A673 (cell line): Measurements from ENCODE around the gene LIPF. TPM values are rescaled to one million over a fixed set of nuclear protein-coding genes. Genes with fewer than 3 reads are reported as not detected.

Source experiments
- BruUV-seq: library from RNA; stranded (reverse); fragments of 400-500 nt; replicated peaks from 2 replicates; lab custom pipeline; 2021; lab: Mats Ljungman, UMichigan
- CTCF ChIA-PET: fragments of 300-600 bp; sonication (Branson Sonifier 250); formaldehyde crosslinking; loops from one replicate; lab custom pipeline; 2022; ENCODE audit warnings: antibody characterized with exemption; lab: Charles Lee
- POLR2A ChIA-PET: fragments of 300-600 bp; sonication (Branson Sonifier 250); formaldehyde crosslinking; loops from one replicate; lab custom pipeline; 2022; ENCODE audit warnings: antibody characterized with exemption; ENCODE audit not compliant: low non-redundant PET; lab: Charles Lee
- DNase-seq: peaks from one replicate; pipeline ENCODE4 v3.0.0-alpha.2; 2015; ENCODE audit warnings: low spot score
- H3K27ac ChIP-seq: fragments of 200-600 bp; sonication (generic); 2 replicates; pipeline ENCODE4 v1.5.1; 2016; ENCODE audit warnings: mixed run types, low read depth, mild to moderate bottlenecking, mixed read lengths, antibody characterized with exemption, low read length; ENCODE audit not compliant: poor library complexity, severe bottlenecking
- H3K27me3 ChIP-seq: fragments of 200-600 bp; sonication (generic); replicated peaks from 2 replicates; pipeline ENCODE4 v1.6.1; 2017; ENCODE audit warnings: mixed run types, low read depth, mild to moderate bottlenecking, mixed read lengths, antibody characterized with exemption, low read length; ENCODE audit not compliant: insufficient read depth, poor library complexity
- H3K36me3 ChIP-seq: fragments of 200-600 bp; sonication (generic); 2 replicates; pipeline ENCODE4 v1.6.1; 2016; ENCODE audit warnings: mixed run types, mild to moderate bottlenecking, mixed read lengths, antibody characterized with exemption, low read length; ENCODE audit not compliant: insufficient read depth, poor library complexity, severe bottlenecking
- H3K4me1 ChIP-seq: fragments of 200-600 bp; sonication (generic); 2 replicates; pipeline ENCODE4 v1.6.1; 2017; ENCODE audit warnings: mixed run types, mild to moderate bottlenecking, mixed read lengths, antibody characterized with exemption, low read length; ENCODE audit not compliant: insufficient read depth, poor library complexity, severe bottlenecking
- H3K4me3 ChIP-seq: fragments of 200-600 bp; sonication (generic); 2 replicates; pipeline ENCODE4 v1.5.1; 2016; ENCODE audit warnings: low read depth, mixed run types, mild to moderate bottlenecking, mixed read lengths, low read length; ENCODE audit not compliant: poor library complexity, severe bottlenecking
- H3K9me3 ChIP-seq: fragments of 200-600 bp; sonication (generic); 2 replicates; pipeline ENCODE4 v1.6.1; 2016; ENCODE audit warnings: mixed run types, low read depth, mild to moderate bottlenecking, mixed read lengths, antibody characterized with exemption, low read length; ENCODE audit not compliant: poor library complexity, severe bottlenecking
- CTCF ChIP-seq: fragments of 300-800, 200-600 bp; sonication (generic); conservative IDR thresholded peaks from 2 replicates; pipeline ENCODE4 v1.5.1; 2017; ENCODE audit warnings: low read depth, mild to moderate bottlenecking, antibody characterized with exemption, low read length, moderate library complexity, mixed read lengths
- EZH2 ChIP-seq: fragments of 200-600 bp; sonication (generic); IDR thresholded peaks from 2 replicates; pipeline ENCODE4 v1.6.1; 2017; ENCODE audit warnings: borderline replicate concordance, low read depth, mild to moderate bottlenecking, mixed read lengths, antibody characterized with exemption, low read length; ENCODE audit not compliant: poor library complexity, severe bottlenecking
- intact Hi-C: fragments of 100-400 bp; cut with micrococcal nuclease; formaldehyde crosslinking; loops from one replicate; pipeline ENCODE4 v1.10.0; 2022; ENCODE audit not compliant: unreplicated experiment
- total RNA-seq: library from RNA; stranded (reverse); gene quantifications from 2 replicates; pipeline ENCODE4 v1.2.3, GENCODE V29; 2021

LIPF gene
- total RNA-seq, 1 experiment from 2014 or later, result not detected

GRCh38 chr10:88676283-88677060 lies 12.2 kb downstream of the LIPF start:
- Histone ChIP-seq H3K4me3 (no peak overlapping the region), H3K27ac (no peak overlapping the region), H3K27me3 (no peaks in the 10 kb centered on the region), H3K36me3 (no peaks in the 10 kb centered on the region), H3K9me3 (no peaks in the 10 kb centered on the region), H3K4me1 (peaks cover 4% of the 10 kb centered on the region)
- TF ChIP-seq CTCF (no peak), EZH2 (no peak)
- POLR2A ChIA-PET, result no interaction called here
- BruUV-seq, result no TSS peak
- no peak for DNase-seq
- intact Hi-C loops, result no loop called here
- CTCF ChIA-PET, result no interaction called here

GRCh38 chr10:88680958-88681357 lies 16.7 kb downstream of the LIPF start:
- no peaks in the 10 kb centered on the region for H3K9me3 ChIP-seq
- DNase-seq, result no peak
- peaks cover 9% of the 10 kb centered on the region for H3K4me1 ChIP-seq
- intact Hi-C loops, result loop anchor here (10.0 kb wide), 1 partner anchor 254 kb away; no protein-coding TSS in a partner anchor
- H3K36me3 ChIP-seq, result no peaks in the 10 kb centered on the region
- no TSS peak for BruUV-seq
- H3K27ac ChIP-seq, result no peak overlapping the region
- H3K27me3 ChIP-seq, result no peaks in the 10 kb centered on the region
- H3K4me3 ChIP-seq, result no peak overlapping the region
- TF ChIP-seq EZH2 (no peak), CTCF (no peak)
- ChIA-PET CTCF (no interaction called here), POLR2A (interaction anchor here (0.7 kb wide), 1 partner anchor 314 kb away, joined by 4 read pairs; no protein-coding TSS in a partner anchor)

- Histone ChIP-seq H3K9me3 (no peaks in the 10 kb centered on the region), H3K36me3 (no peaks in the 10 kb centered on the region), H3K4me1 (peaks cover 9% of the 10 kb centered on the region), H3K27me3 (no peaks in the 10 kb centered on the region), H3K27ac (no peak overlapping the region), H3K4me3 (no peak overlapping the region)
- TF ChIP-seq EZH2, result no peak
- no peak for TF ChIP-seq CTCF
- ChIA-PET POLR2A (interaction anchor here (0.6 kb wide), 1 partner anchor 122 kb away, joined by 3 read pairs; no protein-coding TSS in a partner anchor), CTCF (no interaction called here)
- no peak for DNase-seq
- intact Hi-C loops, result loop anchor here (10.0 kb wide), 1 partner anchor 252 kb away; no protein-coding TSS in a partner anchor
- BruUV-seq, result no TSS peak
Observed at GRCh38 chr10:88682491-88682890, 18.2 kb downstream of the LIPF start.
